IMR-90 (cell line): ENCODE results near the gene MRPL19. TPM values are rescaled to one million over a fixed set of nuclear protein-coding genes. Genes with fewer than 3 reads are reported as not detected.

ENCODE experiments used
- ATAC-seq: fragments of 200-7000 bp; cut with Tn5 transposase; 2 replicates; pipeline ENCODE4 v1.9.1; 2020; ENCODE audit warnings: low read depth, mild to moderate bottlenecking, moderate library complexity
- BruUV-seq: library from RNA; stranded (reverse); fragments of 400-500 nt; replicated peaks from 2 replicates; lab custom pipeline; 2021; lab: Mats Ljungman, UMichigan
- CTCF ChIA-PET: fragments of 300-600 bp; formaldehyde crosslinking; extraction: SDS; loops from one replicate; lab custom pipeline; 2021; ENCODE audit warnings: antibody characterized with exemption; lab: Yijun Ruan, JAX
- POLR2A ChIA-PET: fragments of 300-600 bp; sonication (Branson Sonifier 250); formaldehyde crosslinking; loops from one replicate; lab custom pipeline; 2022; ENCODE audit warnings: antibody characterized with exemption; ENCODE audit not compliant: unreplicated experiment; lab: Charles Lee
- DNase-seq: peaks from one replicate; pipeline ENCODE4 v3.0.0; 2013
- H2AFZ ChIP-seq: replicated peaks from 2 replicates; pipeline ENCODE3; 2013; ENCODE audit warnings: low read length, mild to moderate bottlenecking; ENCODE audit not compliant: poor library complexity
- H2AK5ac ChIP-seq: 2 replicates; pipeline ENCODE4 v1.6.1; 2013; ENCODE audit warnings: low read depth, low read length, inconsistent platforms
- H2AK9ac ChIP-seq: replicated peaks from 2 replicates; pipeline ENCODE3; 2013; ENCODE audit warnings: mild to moderate bottlenecking, low read depth, low read length, moderate library complexity; ENCODE audit not compliant: poor library complexity
- H2BK120ac ChIP-seq: 2 replicates; pipeline ENCODE4 v1.6.1; 2013; ENCODE audit warnings: low read depth, low read length, inconsistent platforms
- H2BK15ac ChIP-seq: 3 replicates; pipeline ENCODE4 v1.6.1; 2013; ENCODE audit warnings: low read depth, low read length, inconsistent platforms
- H2BK20ac ChIP-seq: 2 replicates; pipeline ENCODE4 v1.6.1; 2013; ENCODE audit warnings: low read depth, mild to moderate bottlenecking, inconsistent platforms, low read length, moderate library complexity
- H2BK5ac ChIP-seq: 2 replicates; pipeline ENCODE4 v1.6.1; 2013; ENCODE audit warnings: mild to moderate bottlenecking, low read depth, low read length, inconsistent platforms; ENCODE audit not compliant: poor library complexity, severe bottlenecking
- H3K14ac ChIP-seq: replicated peaks from 2 replicates; pipeline ENCODE4 v1.6.1; 2013; ENCODE audit warnings: low read depth, low read length, inconsistent platforms
- H3K18ac ChIP-seq: 2 replicates; pipeline ENCODE4 v1.6.1; 2013; ENCODE audit warnings: low read depth, low read length, control low read depth
- H3K23ac ChIP-seq: 2 replicates; pipeline ENCODE4 v1.6.1; 2013; ENCODE audit warnings: low read depth, low read length, inconsistent platforms
- H3K27ac ChIP-seq: 2 replicates; pipeline ENCODE4 v1.5.1; 2013; ENCODE audit warnings: mild to moderate bottlenecking, control low read depth, low read length; ENCODE audit not compliant: insufficient read depth
- H3K27me3 ChIP-seq: 2 replicates; pipeline ENCODE4 v1.6.1; 2013; ENCODE audit warnings: low read length; ENCODE audit not compliant: control insufficient read depth, insufficient read depth
- H3K36me3 ChIP-seq: 2 replicates; pipeline ENCODE4 v1.6.1; 2013; ENCODE audit warnings: low read length, mixed read lengths; ENCODE audit not compliant: control insufficient read depth, insufficient read depth
- H3K4ac ChIP-seq: 2 replicates; pipeline ENCODE4 v1.6.1; 2013; ENCODE audit warnings: low read depth, low read length, inconsistent platforms
- H3K4me1 ChIP-seq: 2 replicates; pipeline ENCODE4 v1.6.1; 2013; ENCODE audit warnings: low read length, mixed read lengths; ENCODE audit not compliant: control insufficient read depth, insufficient read depth
- H3K4me2 ChIP-seq: 2 replicates; pipeline ENCODE4 v1.6.1; 2013; ENCODE audit warnings: low read depth, mild to moderate bottlenecking, control low read depth, low read length, moderate library complexity
- H3K4me3 ChIP-seq: 2 replicates; pipeline ENCODE4 v1.5.1; 2013; ENCODE audit warnings: low read depth, mild to moderate bottlenecking, control low read depth, low read length, moderate library complexity; ENCODE audit not compliant: insufficient read depth
- H3K56ac ChIP-seq: 2 replicates; pipeline ENCODE4 v1.6.1; 2013; ENCODE audit warnings: low read length, inconsistent platforms; ENCODE audit not compliant: insufficient read depth; ENCODE audit errors: extremely low read depth
- H3K79me1 ChIP-seq, 2 experiments: 2 replicates each; pipeline ENCODE4 v1.6.1; 2013; ENCODE audit warnings: low read length in 2 of 2, inconsistent platforms in 1 of 2, low read depth in 1 of 2
- H3K9ac ChIP-seq: 2 replicates; pipeline ENCODE4 v1.6.1; 2013; ENCODE audit warnings: low read depth, low read length, control low read depth
- H3K9me1 ChIP-seq: 2 replicates; pipeline ENCODE4 v1.6.1; 2013; ENCODE audit warnings: low read length, inconsistent platforms; ENCODE audit not compliant: insufficient read depth
- H3K9me3 ChIP-seq: 2 replicates; pipeline ENCODE4 v1.6.1; 2013; ENCODE audit warnings: low read length; ENCODE audit not compliant: control insufficient read depth, insufficient read depth
- H4K20me1 ChIP-seq: 2 replicates; pipeline ENCODE4 v1.6.1; 2013; ENCODE audit warnings: low read length, inconsistent platforms; ENCODE audit not compliant: insufficient read depth
- H4K5ac ChIP-seq: 2 replicates; pipeline ENCODE4 v1.6.1; 2013; ENCODE audit warnings: mild to moderate bottlenecking, low read depth, low read length, control low read depth
- H4K8ac ChIP-seq, 2 experiments: 2 replicates each; pipeline ENCODE4 v1.6.1; 2013; ENCODE audit warnings: low read depth in 2 of 2, low read length in 2 of 2, control low read depth in 1 of 2, inconsistent platforms in 1 of 2
- H4K91ac ChIP-seq: 2 replicates; pipeline ENCODE4 v1.6.1; 2013; ENCODE audit warnings: low read depth, low read length, inconsistent platforms; ENCODE audit not compliant: insufficient read depth
- BHLHE40 ChIP-seq: fragments of 150-350 bp; IDR thresholded peaks from 2 replicates; pipeline ENCODE4 v1.6.1; 2016; ENCODE audit warnings: mild to moderate bottlenecking, low read depth, low read length
- NFE2L2 ChIP-seq: fragments of 150-350 bp; IDR thresholded peaks from 2 replicates; pipeline ENCODE4 v1.6.1; 2016; ENCODE audit warnings: low read depth, mild to moderate bottlenecking, low read length
- WGBS, 2 experiments: methylation state at CpG; one replicate each; pipeline versions ENCODE4 v1.1.5 to v1.1.7; 2013; ENCODE audit warnings: missing lambda C conversion rate in 2 of 2; ENCODE audit not compliant: insufficient read length in 1 of 2; ENCODE audit errors: extremely low coverage in 2 of 2; 5-methylcytosine and 5-hydroxymethylcytosine counted together
- dilution Hi-C: fragments of 300-500 bp; cut with HindIII; formaldehyde crosslinking; loops from one replicate; pipeline ENCODE4 v1.14.3; 2018; ENCODE audit warnings: low sequenced_read_pairs; ENCODE audit not compliant: unreplicated experiment
- in situ Hi-C: fragments of 300-500 bp; cut with MboI; formaldehyde crosslinking; loops from 3 replicates; pipeline ENCODE4 v1.14.3; 2019; ENCODE audit warnings: low sequenced_read_pairs, inconsistent platforms, mixed read lengths
- intact Hi-C: fragments of 100-400 bp; cut with micrococcal nuclease; formaldehyde crosslinking; loops from 2 replicates; pipeline ENCODE4 v1.10.0; 2022
- polyA plus RNA-seq, 3 experiments: library from polyadenylated mRNA; depleted of rRNA; stranded (reverse); fragments of >200 nt; gene quantifications; 2 replicates each; pipeline ENCODE4 v1.2.3, GENCODE V29; 2012; ENCODE audit warnings: low replicate concordance in 1 of 3
- total RNA-seq: library from RNA; depleted of rRNA; stranded (reverse); fragments of >200 nt; gene quantifications from 2 replicates; pipeline ENCODE4 v1.2.3, GENCODE V29; 2012

The MRPL19 gene
- total and polyA plus RNA-seq, 2 of the 4 experiments (the other 2 are of a cell fraction), result 24.8 to 28.5 TPM

DNA sequence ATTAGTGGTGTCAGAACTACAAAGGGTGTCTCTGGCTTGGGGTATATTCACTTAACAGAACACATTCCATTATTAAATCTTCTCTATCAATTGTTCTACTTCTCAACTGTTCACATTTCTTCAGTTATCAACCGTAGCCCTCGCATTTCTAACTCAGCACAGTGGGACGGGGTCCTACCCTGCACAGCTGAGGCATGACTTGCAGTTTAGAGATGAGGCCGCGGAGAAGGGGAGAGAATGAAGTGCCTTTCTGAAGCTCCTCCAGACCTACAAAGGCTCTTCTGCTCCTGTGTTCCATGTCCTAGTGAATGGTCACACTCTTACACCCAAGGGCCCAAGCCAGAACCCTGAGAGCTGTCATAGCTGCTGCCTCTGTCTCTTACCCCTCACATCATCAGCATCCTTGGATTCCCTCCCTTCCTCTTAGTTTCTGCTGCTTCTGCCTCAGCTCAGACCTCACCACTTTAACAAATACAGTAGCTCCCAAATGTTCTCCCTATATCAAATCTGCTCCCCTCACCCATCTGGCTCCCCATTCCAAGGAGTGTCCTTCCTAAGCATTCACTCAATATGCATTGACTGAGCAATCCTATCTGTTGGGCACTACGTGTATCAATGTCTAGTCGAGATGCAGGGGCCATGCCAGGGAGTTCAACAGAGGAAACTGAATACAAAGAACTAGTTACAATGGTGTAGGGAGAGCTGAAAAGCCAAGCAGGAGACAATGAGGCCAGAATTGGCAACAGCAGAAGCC is 34.3 kb upstream of the MRPL19 start:
- H3K4ac ChIP-seq, result no peak overlapping the region
- no peak for DNase-seq
- H3K18ac ChIP-seq, result no peak overlapping the region
- H3K27me3 ChIP-seq, result peaks cover 24% of the 10 kb centered on the region
- TF ChIP-seq NFE2L2 (peak; percentile 26; the same call in 1 of the 2 replicates), BHLHE40 (no peak)
- H2AK9ac ChIP-seq, result no peak overlapping the region
- ATAC-seq, result no peak
- no peaks in the 10 kb centered on the region; the same call in 1 of the 2 replicates for H3K4me1 ChIP-seq
- no peak overlapping the region for H3K14ac ChIP-seq
- CTCF ChIA-PET, result interaction anchor here (1.2 to 1.3 kb wide), 2 partner anchors 16 to 147 kb away, joined by 3 to 4 read pairs; no protein-coding TSS in a partner anchor
- H3K23ac ChIP-seq, result no peak overlapping the region
- no peak overlapping the region for H3K4me3 ChIP-seq
- no TSS peak for BruUV-seq
- no peak overlapping the region for H3K27ac ChIP-seq
- H2AK5ac ChIP-seq, result no peak overlapping the region
- no peaks in the 10 kb centered on the region for H4K20me1 ChIP-seq
- peaks cover 0 to 10% of the 10 kb centered on the region in 2 experiments; a peak in 2 of 4 replicates for H3K79me1 ChIP-seq
- no peak overlapping the region for H2BK15ac ChIP-seq
- H3K9me1 ChIP-seq, result peaks cover 5% of the 10 kb centered on the region; the same call in 1 of the 2 replicates
- H3K36me3 ChIP-seq, result no peaks in the 10 kb centered on the region
- no peak overlapping the region for H3K4me2 ChIP-seq
- H4K8ac ChIP-seq, result no peak overlapping the region
- no peak overlapping the region for H2AFZ ChIP-seq
- no peak overlapping the region for H2BK120ac ChIP-seq
- no peaks in the 10 kb centered on the region for H3K9me3 ChIP-seq
- no peak overlapping the region for H4K91ac ChIP-seq
- dilution Hi-C loops, result no loop called here
- in situ Hi-C loops, result loop anchor here (25.0 kb wide), 3 partner anchors 400 to 925 kb away; no protein-coding TSS in a partner anchor
- H2BK5ac ChIP-seq, result no peak overlapping the region
- intact Hi-C loops, result no loop called here
- H2BK20ac ChIP-seq, result no peak overlapping the region
- H3K9ac ChIP-seq, result no peak overlapping the region
- no CpG with 5 or more reads among the region's 7 CpGs for WGBS, 2 experiments
- H3K56ac ChIP-seq, result no peak overlapping the region
- POLR2A ChIA-PET, result no interaction called here
- no peak overlapping the region for H4K5ac ChIP-seq
